Fibroblast of skin of abdomen (primary cell): ENCODE data around the gene GABRG3.
"Not testable (repeated sequence)": the region's sequence is repeated elsewhere in the genome, so short reads cannot be mapped to it uniquely, and the experiment has no call there.

Source experiments
- DNase-seq: peaks from one replicate; pipeline ENCODE4 v3.0.0-alpha.2; 2013

Gene GABRG3

DNA sequence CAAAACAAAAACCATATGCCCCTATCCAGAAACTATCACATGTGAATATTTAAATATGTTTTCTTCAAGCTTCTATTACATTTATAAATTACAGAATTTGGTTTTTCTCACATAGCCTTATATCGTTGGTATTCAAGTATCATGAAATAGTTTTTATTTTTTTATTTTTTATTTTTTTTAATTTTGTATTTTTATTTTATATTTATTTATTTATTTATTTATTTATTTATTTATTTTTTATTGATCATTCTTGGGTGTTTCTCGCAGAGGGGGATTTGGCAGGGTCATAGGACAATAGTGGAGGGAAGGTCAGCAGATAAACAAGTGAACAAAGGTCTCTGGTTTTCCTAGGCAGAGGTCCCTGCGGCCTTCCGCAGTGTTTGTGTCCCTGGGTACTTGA lies 32.0 kb downstream of the GABRG3 start:
- DNase-seq, result not testable (repeated sequence)

DNA sequence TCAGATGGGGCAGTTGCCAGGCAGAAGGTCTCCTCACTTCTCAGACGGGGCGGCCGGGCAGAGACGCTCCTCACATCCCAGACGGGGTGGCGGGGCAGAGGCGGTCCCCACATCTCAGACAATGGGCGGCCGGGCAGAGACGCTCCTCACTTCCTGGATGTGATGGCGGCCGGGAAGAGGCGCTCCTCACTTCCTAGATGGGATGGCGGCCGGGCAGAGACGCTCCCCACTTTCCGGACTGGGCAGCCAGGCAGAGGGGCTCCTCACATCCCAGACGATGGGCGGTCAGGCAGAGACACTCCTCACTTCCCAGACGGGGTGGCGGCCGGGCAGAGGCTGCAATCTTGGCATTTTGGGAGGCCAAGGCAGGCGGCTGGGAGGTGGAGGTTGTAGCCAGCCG lies 33.2 kb downstream of the GABRG3 start:
- DNase-seq, result not testable (repeated sequence)

DNA sequence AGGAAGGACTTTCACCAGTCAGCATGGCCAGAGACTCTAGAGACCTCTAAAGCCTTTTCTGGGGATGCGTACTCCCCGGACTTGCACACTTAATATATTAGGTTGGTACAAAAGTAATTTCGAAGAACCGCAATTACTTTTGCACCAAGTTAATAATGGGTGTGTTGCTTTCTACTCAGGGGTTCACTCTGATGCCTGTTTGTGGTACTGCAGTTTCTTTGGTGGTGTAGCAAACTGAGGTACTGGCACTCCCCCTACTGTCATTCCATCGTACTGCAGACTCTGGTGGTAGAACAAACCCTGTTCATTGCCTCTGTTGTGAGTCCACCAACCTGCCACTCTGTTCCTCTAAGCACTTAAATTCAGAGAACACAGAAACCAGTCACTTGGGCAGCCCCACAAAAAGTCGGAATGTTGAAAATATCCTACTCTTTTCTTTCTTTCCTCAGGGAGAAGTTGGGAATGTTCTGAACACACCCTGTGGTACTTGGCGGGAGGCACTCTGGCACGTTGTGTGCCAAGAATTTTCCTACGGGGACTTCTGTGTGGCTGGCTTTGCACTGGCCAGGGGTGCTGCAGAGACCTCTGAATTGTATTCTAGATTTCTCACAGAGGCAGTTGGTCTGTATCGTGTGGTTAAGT lies 46.3 kb downstream of the GABRG3 start:
- DNase-seq, result peak; percentile 75

DNA sequence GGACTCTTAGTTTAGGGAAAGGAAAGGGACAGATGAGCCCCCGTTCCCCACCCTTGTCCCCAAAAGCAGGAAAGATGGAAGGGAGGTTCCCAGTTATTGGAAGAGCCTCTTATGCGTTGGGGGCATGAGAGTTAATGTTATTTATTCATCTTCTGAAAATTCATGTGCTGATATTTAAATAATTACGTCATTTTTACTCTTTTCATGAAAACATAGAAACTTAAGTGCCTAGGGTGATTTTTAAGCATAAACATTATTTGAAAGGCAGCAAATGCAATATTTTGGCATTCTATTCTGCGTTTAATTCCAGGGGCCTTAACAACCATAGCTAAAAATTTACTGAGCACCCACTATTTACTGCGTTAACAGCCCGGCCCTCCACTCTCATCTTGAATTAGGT lies 48.7 kb downstream of the GABRG3 start:
- no peak for DNase-seq

DNA sequence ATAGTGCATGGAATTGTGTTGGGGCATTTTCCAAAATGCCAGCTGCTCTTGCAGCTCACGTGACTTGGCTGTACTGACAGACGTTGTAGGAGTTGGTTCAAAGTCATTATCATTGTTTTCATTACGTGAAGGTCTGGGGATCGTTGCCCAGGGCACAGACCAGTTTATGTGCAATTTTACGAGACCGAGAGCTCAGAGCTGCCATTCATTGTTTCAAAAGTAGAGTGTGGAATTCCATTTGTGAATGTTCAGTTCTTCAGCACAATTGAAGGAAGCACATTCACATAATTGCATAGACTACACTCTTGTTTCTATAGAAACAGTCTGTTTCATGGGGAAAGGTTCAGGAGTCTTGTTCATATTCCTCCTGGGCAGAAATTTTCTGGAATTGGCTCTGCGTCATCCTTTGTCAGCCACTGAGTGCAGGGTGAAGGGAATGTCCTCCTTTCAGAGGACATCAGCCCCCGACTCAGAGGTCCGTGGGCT lies 54.5 kb downstream of the GABRG3 start:
- no peak for DNase-seq

DNA sequence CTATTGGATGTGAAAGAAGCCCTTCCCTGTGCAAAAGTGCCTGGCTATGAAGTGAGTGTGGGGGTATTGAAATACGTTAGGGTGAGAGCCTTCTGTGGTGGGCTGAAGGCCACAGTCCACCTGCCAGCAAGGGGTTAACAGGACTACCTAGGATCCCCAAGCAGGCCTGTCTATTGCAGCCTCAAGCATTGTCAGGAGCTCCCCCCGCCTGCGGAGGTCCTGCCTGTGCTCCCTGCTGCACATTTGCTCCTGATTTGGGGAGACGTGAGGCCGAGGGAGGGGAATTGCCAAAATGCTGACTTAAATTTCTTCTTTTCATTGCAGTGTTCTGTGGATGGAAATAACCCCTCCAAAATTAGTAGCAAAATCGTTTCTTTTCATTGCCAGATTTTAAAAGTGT lies 56.2 kb downstream of the GABRG3 start:
- no peak for DNase-seq

DNA sequence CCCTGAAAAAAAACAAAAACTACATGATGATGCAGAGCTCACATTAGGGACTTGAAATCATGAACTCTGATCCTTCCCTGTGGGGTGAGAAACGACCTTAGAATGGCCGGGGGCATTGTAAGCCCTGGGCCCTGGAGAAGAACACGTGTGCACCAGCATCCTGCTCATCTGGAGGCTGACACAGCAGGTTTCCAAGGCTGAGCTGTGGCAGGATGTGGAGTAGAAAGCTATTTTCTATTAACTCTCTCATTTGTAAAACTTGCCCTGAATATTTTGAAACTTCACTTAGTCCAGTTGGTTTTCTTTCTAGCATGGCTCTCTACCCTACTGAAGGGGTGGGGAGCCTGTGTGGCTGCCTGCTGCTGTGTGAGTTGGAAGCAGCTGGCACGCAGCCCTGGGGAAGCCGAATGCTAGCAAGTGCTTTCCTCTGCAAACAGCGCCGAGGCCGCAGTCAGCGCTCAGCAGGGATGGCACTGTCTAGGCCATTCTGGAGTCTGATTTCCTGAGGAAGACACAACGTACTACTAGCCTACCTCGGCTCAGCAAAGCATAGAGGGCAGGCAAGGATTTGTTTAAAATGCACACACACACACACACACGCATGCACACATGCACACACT lies 58.0 kb downstream of the GABRG3 start:
- DNase-seq, result peak; percentile 27

DNA sequence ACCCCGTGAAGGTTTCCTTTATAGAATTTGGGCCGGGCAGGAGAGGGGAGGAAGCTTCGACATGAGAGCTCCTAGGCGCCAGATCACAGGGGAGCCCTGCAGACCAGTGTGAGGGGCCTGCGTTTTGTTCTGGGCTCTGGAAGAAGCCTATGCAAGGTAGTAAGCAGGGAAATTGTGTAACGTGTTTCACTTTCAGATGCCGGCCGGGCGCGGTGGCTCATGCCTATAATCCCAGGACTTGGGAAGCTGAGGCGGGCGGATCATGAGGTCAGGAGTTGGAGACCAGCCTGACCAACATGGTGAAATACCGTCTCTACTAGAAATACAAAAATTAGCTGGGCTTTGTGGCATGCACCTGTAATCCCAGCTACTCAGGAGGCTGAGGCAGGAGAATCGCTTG lies 65.2 kb downstream of the GABRG3 start:
- DNase-seq, result no peak

DNA sequence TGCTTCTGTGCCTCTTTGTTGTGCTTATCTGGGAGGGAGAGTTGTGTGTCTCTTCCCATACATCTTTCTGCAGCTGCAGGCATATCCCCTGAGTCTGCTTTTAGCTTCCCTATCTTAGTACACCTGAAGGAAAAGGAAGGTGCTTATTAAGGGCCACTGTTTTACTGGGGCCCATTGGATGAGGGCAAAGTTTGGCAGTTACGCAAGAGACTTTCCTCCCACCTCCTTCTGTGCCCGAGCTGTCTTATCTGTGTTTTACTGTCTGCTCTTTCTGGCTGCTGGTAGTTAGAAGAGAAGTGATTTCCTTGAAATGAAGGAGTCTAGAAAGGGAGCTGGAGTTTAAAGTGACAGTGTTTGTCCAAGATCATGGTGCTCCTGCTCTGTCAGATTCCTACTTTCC lies 66.5 kb downstream of the GABRG3 start:
- DNase-seq, result no peak

DNA sequence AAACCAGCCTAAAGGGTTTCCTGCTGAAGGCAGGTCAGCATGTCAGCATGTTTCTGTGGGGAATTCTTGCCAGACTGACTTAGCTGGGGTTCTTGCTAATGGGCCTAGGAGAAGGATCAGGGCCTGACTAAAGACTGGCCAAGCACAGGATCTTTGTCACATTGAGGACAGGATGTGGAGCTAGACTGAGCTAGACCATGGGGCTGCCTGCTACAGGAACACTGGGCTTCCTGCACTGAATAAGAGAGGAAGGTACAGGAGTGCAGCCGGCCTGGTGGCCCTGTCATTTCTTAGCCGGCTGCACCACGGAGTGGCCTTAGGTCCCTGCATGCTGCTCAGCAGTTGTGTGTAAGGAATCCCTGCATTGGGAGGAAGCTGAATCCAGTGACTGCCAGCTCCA lies 68.2 kb downstream of the GABRG3 start:
- no peak for DNase-seq

DNA sequence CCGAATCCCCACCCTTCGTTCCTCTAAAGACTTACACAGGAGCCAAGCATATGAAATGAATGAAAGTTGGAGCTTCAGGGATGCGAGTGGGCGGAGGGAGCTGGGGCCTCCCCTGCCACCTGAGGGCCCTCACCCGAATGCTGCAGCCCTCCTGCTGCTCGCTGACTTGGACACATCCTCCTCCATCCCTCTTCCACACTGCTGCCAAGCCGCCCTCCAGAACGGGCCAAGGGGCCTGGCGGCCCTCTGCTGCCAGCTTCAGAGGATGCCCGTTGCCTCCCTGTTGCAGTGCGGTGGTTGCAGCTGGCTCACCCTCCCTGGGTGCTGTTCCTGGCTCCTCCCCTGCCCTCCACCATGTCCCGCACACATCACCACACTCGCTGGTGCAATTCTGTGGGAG lies 71.2 kb downstream of the GABRG3 start:
- DNase-seq, result no peak

DNA sequence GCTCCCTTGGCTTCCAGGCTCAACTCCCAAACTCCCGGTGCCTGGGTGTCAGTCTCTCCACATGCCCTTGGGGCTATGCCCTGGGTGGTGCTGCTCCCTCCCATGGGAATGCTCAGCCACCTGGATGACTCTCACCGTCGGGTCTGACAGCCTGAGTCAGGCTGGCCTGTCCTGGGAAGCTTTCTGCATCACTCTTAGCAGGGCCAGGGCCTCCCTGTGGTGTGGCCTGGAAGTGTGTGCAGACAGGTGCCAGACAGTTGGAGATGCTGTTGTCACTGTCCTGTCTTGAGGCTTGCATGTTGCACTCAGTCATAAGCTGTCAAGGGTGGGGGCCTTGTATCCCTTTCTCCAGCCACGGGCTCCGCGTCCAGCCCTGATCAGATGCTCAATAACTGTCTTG lies 71.7 kb downstream of the GABRG3 start:
- no peak for DNase-seq

DNA sequence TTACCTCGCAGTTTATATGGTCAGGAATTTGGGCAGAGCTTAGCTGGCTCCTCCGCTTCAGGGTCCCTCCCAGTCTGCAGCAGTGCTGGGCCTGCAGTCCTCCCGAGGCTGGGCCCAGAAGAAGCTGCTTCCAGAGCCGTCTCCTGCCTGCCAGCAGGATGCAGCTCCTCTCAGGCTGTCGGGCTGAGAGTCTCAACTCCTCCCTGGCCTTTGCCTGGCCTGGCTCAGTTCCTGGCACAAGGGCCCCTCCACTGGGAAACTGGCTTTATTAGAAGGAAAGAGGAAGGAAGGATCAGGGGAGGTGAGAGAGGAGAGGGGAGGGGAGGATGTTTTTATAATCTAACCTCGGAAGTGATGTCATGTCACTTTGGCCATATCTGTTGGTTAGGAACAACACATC lies 72.8 kb downstream of the GABRG3 start:
- DNase-seq, result no peak

DNA sequence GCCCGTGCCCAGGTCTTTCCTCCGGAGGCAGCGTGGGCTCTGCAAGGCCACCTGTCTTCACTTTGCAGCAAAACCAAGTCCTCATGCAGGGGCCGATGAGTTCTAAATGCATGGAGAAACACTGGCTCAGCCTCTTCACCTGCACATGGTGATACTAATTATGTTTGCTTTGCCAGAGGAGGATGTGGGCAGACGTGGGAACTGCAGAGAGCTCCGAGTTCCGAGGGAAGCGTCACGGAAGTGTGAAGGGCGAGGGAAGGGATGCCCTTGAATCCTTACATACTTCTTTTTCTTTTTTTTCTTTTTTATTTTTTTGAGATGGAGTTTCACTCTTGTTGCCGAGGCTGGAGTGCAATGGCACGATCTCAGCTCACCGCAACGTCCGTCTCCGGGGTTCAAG lies 74.8 kb downstream of the GABRG3 start:
- no peak for DNase-seq

DNA sequence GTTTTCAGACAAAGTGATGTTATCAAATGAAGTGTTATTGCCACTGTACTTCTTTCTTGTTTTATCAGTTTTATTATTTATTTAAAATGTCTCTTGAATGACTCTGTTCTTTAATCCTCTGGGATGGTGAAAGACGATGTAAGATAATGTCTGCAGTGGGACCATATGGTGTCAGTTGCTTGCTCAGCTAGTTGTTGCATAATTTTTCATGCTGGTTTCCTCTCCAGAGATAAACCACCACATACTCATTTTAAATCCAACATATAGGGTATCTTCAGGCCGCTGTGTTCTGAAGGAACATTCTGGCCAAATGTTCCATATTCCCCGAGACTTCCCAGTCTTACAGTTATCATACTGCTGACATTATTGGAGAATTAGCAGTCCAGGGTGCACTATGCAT lies 75.9 kb downstream of the GABRG3 start:
- DNase-seq, result peak; percentile 50

DNA sequence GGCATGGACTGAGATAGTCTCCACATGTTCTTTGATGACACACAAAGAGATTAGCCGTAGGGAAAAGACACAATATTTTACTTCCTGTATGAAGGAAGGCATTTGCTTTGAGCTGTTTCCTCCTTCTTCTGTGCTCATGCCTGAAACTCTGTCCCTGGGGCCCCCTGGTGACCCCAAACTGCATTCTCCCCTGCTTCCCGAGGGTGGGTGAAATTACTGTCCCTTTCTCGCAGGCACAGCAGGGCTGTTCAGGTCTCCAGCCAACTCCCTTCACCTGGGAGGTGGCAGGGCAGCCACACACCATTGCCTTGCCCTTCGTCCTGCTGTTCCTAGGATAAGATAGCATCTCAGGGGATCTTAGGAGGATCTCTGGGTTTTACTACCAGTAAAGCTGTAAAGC lies 79.2 kb downstream of the GABRG3 start:
- DNase-seq, result no peak

DNA sequence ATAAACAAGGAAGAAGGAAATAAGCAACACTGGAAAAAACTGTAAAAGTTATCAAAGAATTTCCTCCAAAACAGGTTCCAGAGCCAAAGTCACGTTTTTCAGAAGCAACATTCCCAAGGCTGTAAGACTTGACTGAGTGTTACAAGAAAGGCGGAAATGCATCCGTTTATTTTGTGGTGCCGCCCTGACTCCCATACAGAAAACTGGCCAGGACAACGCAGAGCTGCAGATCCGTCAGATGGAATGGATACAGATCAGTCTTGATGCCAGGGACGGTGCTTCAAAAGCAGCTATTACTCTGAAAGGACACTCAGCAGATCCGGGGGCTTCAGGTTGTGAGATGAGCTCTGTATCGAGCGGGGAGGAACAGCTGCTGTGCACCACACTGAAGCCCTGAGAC lies 83.4 kb downstream of the GABRG3 start:
- no peak for DNase-seq

DNA sequence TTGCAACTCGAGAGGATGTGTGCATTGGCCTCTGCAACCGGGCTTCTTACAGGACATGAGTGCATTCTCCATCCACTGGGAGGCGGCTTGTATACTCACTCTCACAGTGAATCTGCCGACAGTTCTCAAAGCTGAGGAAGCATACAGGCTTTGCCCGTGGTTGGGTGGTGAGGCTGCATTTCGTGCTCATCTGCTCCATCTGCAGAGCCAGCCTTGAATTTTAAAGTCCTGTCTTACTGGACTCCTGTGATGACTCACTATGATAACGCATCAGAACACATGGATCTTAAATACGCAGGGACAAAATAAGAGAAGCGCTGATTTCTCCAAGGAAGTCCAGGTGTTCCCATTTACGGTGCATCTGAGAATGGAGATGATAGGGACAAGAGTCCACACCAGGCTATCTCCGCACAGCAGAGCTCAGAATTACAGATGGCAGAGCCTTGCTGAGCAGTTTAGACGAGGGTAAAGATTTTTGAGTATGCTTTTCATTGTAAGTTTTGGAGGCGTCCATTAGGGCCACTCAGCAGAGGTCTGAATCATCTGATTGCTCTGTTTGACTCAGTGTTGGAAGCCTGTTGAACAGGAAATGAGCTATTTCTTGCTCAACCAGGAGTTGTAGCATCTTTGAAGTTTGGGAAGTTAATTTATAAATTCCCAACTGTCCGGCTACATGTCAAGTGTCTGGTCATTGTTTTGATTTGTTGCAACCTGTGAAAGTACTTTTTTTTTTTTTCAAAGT lies 87.1 kb downstream of the GABRG3 start:
- DNase-seq, result peak; percentile 80

DNA sequence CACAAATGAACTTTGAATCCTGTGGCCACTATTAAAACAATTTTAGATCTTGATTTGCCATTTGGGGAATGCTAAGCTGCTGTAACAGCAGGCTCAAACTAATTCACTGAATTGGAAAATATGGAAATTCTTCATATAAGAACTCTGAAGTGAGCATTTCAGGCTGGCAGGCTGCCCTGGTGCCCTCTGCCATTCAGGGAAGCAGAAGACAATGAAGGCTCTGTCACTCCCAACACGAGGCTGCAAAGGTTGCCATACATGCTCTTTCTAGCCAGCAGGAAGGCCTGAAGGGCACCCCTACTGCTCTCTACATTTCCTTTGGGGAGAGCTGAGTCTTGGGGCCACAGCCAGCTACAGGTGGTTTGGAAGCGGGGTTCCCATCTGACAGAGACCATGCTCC lies 88.0 kb downstream of the GABRG3 start:
- DNase-seq, result no peak

DNA sequence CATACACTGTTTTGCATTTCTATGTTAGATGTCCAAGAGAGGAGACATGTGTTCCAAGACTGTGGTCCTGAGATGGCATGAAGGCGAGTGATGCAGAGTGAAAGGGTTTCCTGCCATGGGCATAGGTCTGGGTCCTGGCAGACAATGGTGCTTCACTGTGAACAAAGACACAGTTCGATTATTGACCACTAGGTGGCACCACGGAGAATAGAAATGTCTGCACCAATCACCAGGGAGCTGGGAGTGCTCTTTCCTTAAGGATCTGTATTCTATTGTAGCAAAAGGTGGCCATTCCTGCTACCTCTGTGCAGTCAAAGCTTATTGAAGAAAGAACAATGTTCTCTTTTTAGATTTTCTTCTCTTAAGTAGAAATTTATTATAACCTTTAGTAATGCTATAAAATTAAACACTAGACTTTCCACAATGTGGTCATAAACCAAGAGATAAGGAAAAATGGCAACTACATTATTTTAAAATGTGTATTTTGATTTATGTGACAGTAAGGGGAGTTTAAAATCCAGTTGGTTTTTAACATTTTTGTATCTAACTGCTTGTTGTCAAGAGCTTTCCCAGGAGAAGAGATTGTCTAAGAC lies 88.7 kb downstream of the GABRG3 start:
- peak; percentile 48 for DNase-seq

DNA sequence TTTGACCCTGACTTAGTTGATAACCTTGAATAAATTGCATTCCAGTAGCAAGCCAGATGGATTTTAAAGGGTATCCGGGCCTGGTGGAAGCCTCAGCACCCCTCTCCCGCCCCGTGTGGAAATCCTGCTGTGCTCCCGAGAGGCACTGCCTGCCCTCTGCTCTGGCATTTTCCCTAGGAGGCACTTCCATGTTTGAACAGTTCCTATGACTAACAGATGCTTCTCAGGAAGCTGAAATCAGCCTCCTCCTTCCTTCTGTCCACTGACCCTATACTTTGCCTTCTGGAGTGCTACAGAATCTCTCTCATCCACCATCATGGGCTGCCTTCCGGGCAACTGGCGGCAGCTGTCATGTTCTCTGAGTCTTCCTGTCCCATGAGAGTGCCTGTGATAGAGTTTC lies 90.8 kb downstream of the GABRG3 start:
- no peak for DNase-seq

DNA sequence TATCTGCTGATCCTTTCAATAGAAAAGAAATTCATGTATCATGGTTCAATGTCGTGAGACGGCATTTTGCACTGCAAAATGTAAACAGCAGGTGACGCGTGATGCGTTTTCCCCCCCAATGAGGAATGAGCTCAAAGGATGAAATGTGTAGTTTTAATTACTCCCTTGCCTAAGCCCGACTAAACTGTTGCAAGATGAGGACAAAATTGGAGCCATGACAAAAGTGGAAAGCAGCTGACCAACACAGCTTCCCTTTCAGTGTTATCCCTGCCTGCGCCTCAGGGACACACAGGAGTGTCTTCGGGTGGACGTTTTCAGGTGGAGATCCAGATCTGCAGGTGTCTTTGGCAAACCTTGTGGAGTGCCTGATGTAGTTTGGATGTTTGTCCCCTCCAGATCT lies 92.0 kb downstream of the GABRG3 start:
- DNase-seq, result no peak

DNA sequence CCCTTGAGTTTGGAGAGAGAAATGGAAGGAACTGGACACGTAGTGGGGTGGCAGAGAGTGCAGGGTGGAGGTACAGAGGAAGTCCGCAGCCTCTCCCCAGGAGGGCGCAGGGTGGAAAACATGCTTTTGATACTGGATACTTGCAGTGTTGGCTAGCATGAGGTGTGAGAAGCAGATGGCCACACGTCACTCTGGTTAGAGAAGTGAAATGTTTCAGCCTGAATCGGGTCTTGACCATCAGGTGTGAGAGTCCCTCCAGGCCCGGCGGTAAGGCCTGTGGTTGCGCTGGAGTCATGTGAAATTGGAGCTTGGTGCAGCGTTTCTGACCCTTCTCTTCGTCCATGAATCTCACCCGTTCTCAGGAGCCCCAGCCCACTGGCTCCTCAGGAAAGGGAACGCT lies 93.1 kb downstream of the GABRG3 start:
- DNase-seq, result no peak

DNA sequence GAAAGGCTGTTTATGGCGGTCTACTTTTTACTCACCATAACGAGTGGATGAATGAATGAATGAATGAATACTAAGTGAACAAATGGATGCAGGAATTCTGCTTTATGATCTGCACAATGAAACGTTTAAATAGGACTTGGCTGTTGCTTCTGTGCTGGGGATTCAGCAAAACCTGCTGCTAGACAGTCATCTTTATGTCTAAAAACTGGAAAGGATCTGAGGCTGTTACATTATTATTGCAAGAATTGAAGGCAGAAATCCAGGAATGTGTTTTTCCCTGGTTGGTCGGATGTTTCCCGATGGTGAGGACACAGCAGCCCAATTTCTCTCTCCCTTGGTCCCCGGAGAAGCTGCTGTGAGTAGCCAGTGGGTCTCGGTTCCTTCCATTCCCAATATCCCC lies 94.2 kb downstream of the GABRG3 start:
- no peak for DNase-seq
